AG10803 (cell line): ENCODE results near the gene SEPTIN11.

Experiments used
- DNase-seq: peaks from one replicate; pipeline ENCODE4 v3.0.0; 2010; ENCODE audit warnings: low read depth
- H3K4me3 ChIP-seq: 2 replicates; pipeline ENCODE4 v1.5.1; 2011; ENCODE audit warnings: mild to moderate bottlenecking, low read length, control low read depth
- CTCF ChIP-seq: conservative IDR thresholded peaks from 2 replicates; pipeline ENCODE4 v1.5.1; 2011; ENCODE audit warnings: mild to moderate bottlenecking, low read length, control low read depth, inconsistent platforms

The SEPTIN11 gene

GRCh38 chr4:76949276-76950051, at the start of gene SEPTIN11:
Gene SEPTIN11 (plus strand): TSS chr4:76949752. CDS start chr4:76949904, 152 bp downstream.
- no peak for TF ChIP-seq CTCF
- peak; percentile 96 for DNase-seq
- peak within 1 kb of the TSS; percentile 95 for H3K4me3 ChIP-seq

- no peak for TF ChIP-seq CTCF
- H3K4me3 ChIP-seq, result no peak overlapping the region
- no peak for DNase-seq
These were observed 47.2 kb upstream of the SEPTIN11 start for GRCh38 chr4:76902233-76902890.

- DNase-seq, result no peak
- no peak overlapping the region for H3K4me3 ChIP-seq
- no peak for TF ChIP-seq CTCF
These were observed 44.8 kb upstream of the SEPTIN11 start for GRCh38 chr4:76904646-76905190.

- H3K4me3 ChIP-seq, result no peak overlapping the region
- DNase-seq, result peak; percentile 90
- TF ChIP-seq CTCF, result no peak
These were observed 44.0 kb upstream of the SEPTIN11 start for GRCh38 chr4:76905521-76905920.

GRCh38 chr4:76909711-76910110, 39.8 kb upstream of the SEPTIN11 start:
- no peak overlapping the region for H3K4me3 ChIP-seq
- TF ChIP-seq CTCF, result no peak
- DNase-seq, result no peak

GRCh38 chr4:76920715-76921114, 28.8 kb upstream of the SEPTIN11 start:
- no peak for TF ChIP-seq CTCF
- no peak for DNase-seq
- no peak overlapping the region for H3K4me3 ChIP-seq
